Measurements from ENCODE around the gene RPEL1. TPM values are rescaled to one million over a fixed set of nuclear protein-coding genes. Genes with fewer than 3 reads are reported as not detected.
"Not testable (repeated sequence)": the region's sequence is repeated elsewhere in the genome, so short reads cannot be mapped to it uniquely, and the experiment has no call there.

RPEL1 gene
- not detected for total RNA-seq
- not detected for polyA plus RNA-seq (ENCODE audit: insufficient read depth, low read depth, low replicate concordance)
- long read RNA-seq, donor 1 = 0 reads
- long read RNA-seq, donor 2 = 0 reads
- long read RNA-seq, donor 3 = 0 reads
- long read RNA-seq, donor 4 = 0 reads
- long read RNA-seq, donor 5 = 0 reads
- long read RNA-seq, donor 6 = 0 reads
- long read RNA-seq, donor 7 = 0 reads
- long read RNA-seq, donor 8 = 0 reads
- long read RNA-seq, donor 9 = 0 reads
- long read RNA-seq, donor 10 = 0 reads

DNA sequence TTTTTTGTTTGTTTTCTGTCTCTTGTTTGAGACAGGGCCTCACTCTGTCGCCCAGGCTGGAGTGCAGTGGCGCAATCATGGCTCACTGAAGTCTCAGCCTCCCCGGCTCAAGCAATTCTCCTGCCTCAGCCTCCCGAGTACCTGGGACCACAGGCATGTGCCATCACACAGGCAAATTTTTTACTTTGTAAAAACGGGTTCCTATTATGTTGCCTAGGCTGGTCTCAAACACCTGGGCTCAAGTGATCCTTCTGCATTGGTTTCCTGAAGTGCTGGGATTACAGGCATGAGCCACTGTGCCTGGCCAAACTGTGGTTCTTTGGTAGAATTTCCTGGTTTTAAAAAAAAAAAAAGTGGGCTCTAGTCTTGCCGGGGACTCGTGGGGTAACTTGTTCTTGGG, at the start of gene RPEL1:
Gene RPEL1, plus strand, starts transcription at position 301 of the 400 bp plus-strand sequence. CDS start 110 bp downstream, outside the sequence.
- intact Hi-C loops (cut with DNase I) = loop anchor here (10.0 kb wide), 1 partner anchor 331 kb away; the partner anchor contains the start of gene CNNM2
- H3K27me3 ChIP-seq (ENCODE audit: control insufficient read depth, insufficient read depth, low read length); H3K4me1 ChIP-seq (ENCODE audit: control insufficient read depth in 2 of 3, insufficient read depth in 2 of 3, low read depth in 1 of 3, low read length in 3 of 3); H3K9ac ChIP-seq (ENCODE audit: low read length in 3 of 3); H3K4me3 ChIP-seq (ENCODE audit: low read length in 3 of 3); FAIRE-seq; DNase-seq; H3K36me3 ChIP-seq (ENCODE audit: control insufficient read depth in 2 of 3, insufficient read depth in 3 of 3, low read length in 3 of 3); H3K9me3 ChIP-seq (ENCODE audit: control insufficient read depth in 2 of 3, insufficient read depth in 1 of 3, low read length in 3 of 3); H3K27ac ChIP-seq (ENCODE audit: low read depth in 2 of 2, low read length in 2 of 2): not testable (repeated sequence)

DNA sequence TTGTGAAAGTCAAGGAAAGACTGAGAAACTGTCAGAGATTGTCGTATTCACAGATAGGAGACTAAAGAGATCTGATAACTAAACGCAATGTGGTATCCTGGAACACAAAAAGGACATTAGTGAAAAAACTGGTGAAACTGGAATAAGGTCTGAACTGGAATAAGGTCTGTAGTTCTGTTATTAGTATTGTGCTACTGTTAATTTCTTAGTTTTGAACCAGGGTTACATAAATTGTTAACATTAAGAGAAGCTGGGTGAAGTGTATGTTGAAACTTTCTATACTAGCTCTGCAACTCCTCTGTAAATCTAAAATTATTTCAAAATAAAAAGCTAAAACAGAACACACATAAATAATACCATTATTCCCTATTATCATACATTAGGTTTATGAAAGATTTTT, 49.2 kb upstream of the RPEL1 start:
- H3K4me3 ChIP-seq (ENCODE audit: low read length in 3 of 3) = no peak overlapping the region
- FAIRE-seq = no peak

DNA sequence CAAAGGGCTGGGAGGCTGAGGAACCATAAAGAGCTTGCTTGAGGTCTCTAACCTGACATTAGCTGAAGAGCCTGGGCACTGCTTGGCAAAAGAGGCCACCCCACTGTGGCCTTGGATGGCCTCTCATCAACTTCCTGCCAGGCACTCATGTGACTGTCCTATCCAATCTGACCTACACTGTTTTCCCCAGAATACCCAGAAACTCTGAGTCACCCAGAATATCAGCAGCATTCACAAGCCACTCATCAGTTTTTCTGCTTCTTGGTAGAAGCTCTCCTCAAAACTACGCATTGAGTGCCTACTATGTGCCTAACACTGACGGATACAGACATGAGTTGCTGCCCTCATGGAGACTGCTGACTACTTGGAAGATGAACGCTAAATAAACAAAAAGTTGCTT, 48.5 kb upstream of the RPEL1 start:
- Histone ChIP-seq H3K4me1 (ENCODE audit: control insufficient read depth in 2 of 3, insufficient read depth in 2 of 3, low read depth in 1 of 3, low read length in 3 of 3) (peaks cover 0 to 5% (median 4%) of the 10 kb centered on the region in 3 donors), H3K36me3 (ENCODE audit: control insufficient read depth in 2 of 3, insufficient read depth in 3 of 3, low read length in 3 of 3) (no peaks in the 10 kb centered on the region), H3K27ac (ENCODE audit: low read depth in 2 of 2, low read length in 2 of 2) (peak overlapping the region in 1 of 2 donors; percentile 17), H3K9ac (ENCODE audit: low read length in 3 of 3) (no peak overlapping the region), H3K9me3 (ENCODE audit: control insufficient read depth in 2 of 3, insufficient read depth in 1 of 3, low read length in 3 of 3) (no peaks in the 10 kb centered on the region), H3K4me3 (ENCODE audit: low read length in 3 of 3) (no peak overlapping the region), H3K27me3 (ENCODE audit: control insufficient read depth, insufficient read depth, low read length) (no peaks in the 10 kb centered on the region)
- DNase-seq (no peak), FAIRE-seq (no peak)
- TF ChIP-seq, protein P1, sequence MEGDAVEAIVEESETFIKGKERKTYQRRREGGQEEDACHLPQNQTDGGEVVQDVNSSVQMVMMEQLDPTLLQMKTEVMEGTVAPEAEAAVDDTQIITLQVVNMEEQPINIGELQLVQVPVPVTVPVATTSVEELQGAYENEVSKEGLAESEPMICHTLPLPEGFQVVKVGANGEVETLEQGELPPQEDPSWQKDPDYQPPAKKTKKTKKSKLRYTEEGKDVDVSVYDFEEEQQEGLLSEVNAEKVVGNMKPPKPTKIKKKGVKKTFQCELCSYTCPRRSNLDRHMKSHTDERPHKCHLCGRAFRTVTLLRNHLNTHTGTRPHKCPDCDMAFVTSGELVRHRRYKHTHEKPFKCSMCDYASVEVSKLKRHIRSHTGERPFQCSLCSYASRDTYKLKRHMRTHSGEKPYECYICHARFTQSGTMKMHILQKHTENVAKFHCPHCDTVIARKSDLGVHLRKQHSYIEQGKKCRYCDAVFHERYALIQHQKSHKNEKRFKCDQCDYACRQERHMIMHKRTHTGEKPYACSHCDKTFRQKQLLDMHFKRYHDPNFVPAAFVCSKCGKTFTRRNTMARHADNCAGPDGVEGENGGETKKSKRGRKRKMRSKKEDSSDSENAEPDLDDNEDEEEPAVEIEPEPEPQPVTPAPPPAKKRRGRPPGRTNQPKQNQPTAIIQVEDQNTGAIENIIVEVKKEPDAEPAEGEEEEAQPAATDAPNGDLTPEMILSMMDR (IDR thresholded peaks at IDR 0.05; ENCODE audit: borderline replicate concordance, extremely low read depth, insufficient read depth) = no peak
- intact Hi-C loops (cut with DNase I) = no loop called here

More for the DNA sequence above, 49.2 kb upstream of the RPEL1 start:
- Histone ChIP-seq H3K4me1 (ENCODE audit: control insufficient read depth in 2 of 3, insufficient read depth in 2 of 3, low read depth in 1 of 3, low read length in 3 of 3) (peaks cover 0 to 7% (median 5%) of the 10 kb centered on the region in 3 donors), H3K27ac (ENCODE audit: low read depth in 2 of 2, low read length in 2 of 2) (no peak overlapping the region), H3K36me3 (ENCODE audit: control insufficient read depth in 2 of 3, insufficient read depth in 3 of 3, low read length in 3 of 3) (no peaks in the 10 kb centered on the region), H3K9ac (ENCODE audit: low read length in 3 of 3) (no peak overlapping the region), H3K27me3 (ENCODE audit: control insufficient read depth, insufficient read depth, low read length) (no peaks in the 10 kb centered on the region), H3K9me3 (ENCODE audit: control insufficient read depth in 2 of 3, insufficient read depth in 1 of 3, low read length in 3 of 3) (no peaks in the 10 kb centered on the region)
- TF ChIP-seq, protein P1 (IDR thresholded peaks at IDR 0.05; ENCODE audit: borderline replicate concordance, extremely low read depth, insufficient read depth) = no peak
- intact Hi-C loops (cut with DNase I) = no loop called here
- DNase-seq = no peak

DNA sequence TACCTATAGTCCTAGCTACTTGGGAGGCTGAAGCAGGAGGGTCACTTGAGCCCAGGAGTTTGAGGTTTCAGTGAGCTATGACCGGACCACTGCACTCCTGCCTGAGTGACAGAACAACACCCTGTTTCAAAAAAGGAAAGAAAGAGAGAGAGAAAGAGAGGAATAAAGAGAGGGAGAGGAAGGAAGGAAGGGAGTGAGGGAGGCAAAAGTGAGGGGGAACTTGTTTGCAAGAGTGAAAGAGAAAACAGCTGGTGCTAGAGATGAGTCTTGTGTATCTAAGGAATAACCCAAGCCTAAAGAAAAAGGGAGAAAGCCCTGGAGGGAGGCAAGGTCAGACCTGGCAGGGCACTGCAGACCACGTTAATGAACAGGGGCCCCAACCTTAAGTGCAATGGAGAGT, 47.8 kb upstream of the RPEL1 start:
- Histone ChIP-seq H3K9ac (ENCODE audit: low read length in 3 of 3) (no peak overlapping the region), H3K4me1 (ENCODE audit: control insufficient read depth in 2 of 3, insufficient read depth in 2 of 3, low read depth in 1 of 3, low read length in 3 of 3) (peaks cover 0 to 5% (median 4%) of the 10 kb centered on the region in 3 donors), H3K36me3 (ENCODE audit: control insufficient read depth in 2 of 3, insufficient read depth in 3 of 3, low read length in 3 of 3) (no peaks in the 10 kb centered on the region), H3K9me3 (ENCODE audit: control insufficient read depth in 2 of 3, insufficient read depth in 1 of 3, low read length in 3 of 3) (no peaks in the 10 kb centered on the region), H3K27me3 (ENCODE audit: control insufficient read depth, insufficient read depth, low read length) (no peaks in the 10 kb centered on the region), H3K27ac (ENCODE audit: low read depth in 2 of 2, low read length in 2 of 2) (no peak overlapping the region), H3K4me3 (ENCODE audit: low read length in 3 of 3) (no peak overlapping the region)
- intact Hi-C loops (cut with DNase I) = no loop called here
- FAIRE-seq (no peak), DNase-seq (no peak)
- TF ChIP-seq, protein P1 (IDR thresholded peaks at IDR 0.05; ENCODE audit: borderline replicate concordance, extremely low read depth, insufficient read depth) = no peak
